Activated CD8-positive, alpha-beta T cell treated with anti-CD3 and anti-CD28 coated beads, Interleukin-2, amount 10 ng/mL, durations not matched to agents 7 days and 5 days (primary cell): ENCODE measurements around the gene KCTD20. TPM values are rescaled to one million over a fixed set of nuclear protein-coding genes. Genes with fewer than 3 reads are reported as not detected.
"Not testable (repeated sequence)": the region's sequence is repeated elsewhere in the genome, so short reads cannot be mapped to it uniquely, and the experiment has no call there.

Source experiments
- ATAC-seq: fragments of 150-1000 bp; cut with Tn5 transposase; one replicate; pipeline ENCODE4 v1.10.0; 2021; ENCODE audit warnings: moderate library complexity
- CTCF ChIA-PET: fragments of 350-600 bp; sonication (Branson Sonifier 250); formaldehyde crosslinking; loops from one replicate; lab custom pipeline; 2021; ENCODE audit warnings: antibody characterized with exemption; lab: Charles Lee
- POLR2A ChIA-PET: fragments of 350-600 bp; sonication (Branson Sonifier 250); formaldehyde crosslinking; loops from one replicate; lab custom pipeline; 2021; ENCODE audit warnings: antibody characterized with exemption; lab: Charles Lee
- DNase-seq: peaks from one replicate; pipeline ENCODE4 v3.0.0-alpha.2; 2020
- H3K27ac Mint-ChIP-seq: one replicate; pipeline ENCODE4 v1.8.0; 2021; ENCODE audit warnings: mild to moderate bottlenecking, mixed read lengths
- H3K27me3 Mint-ChIP-seq: one replicate; pipeline ENCODE4 v1.8.0; 2021; ENCODE audit warnings: low read depth, mixed read lengths
- H3K36me3 Mint-ChIP-seq: one replicate; pipeline ENCODE4 v1.8.0; 2021; ENCODE audit warnings: low read depth, mixed read lengths
- H3K4me1 Mint-ChIP-seq: one replicate; pipeline ENCODE4 v1.8.0; 2021; ENCODE audit warnings: low read depth, mixed read lengths
- H3K4me3 Mint-ChIP-seq: one replicate; pipeline ENCODE4 v1.8.0; 2021; ENCODE audit warnings: mild to moderate bottlenecking, mixed read lengths
- H3K9me3 Mint-ChIP-seq: one replicate; pipeline ENCODE4 v1.8.0; 2022; ENCODE audit warnings: mixed read lengths; ENCODE audit not compliant: insufficient read depth
- total RNA-seq, 2 experiments: library from RNA; stranded (reverse); gene quantifications; one replicate each; pipeline ENCODE4 v1.2.3, GENCODE V29; 2021

KCTD20 gene
- total RNA-seq, 2 experiments from 2014 or later: 56.5 to 58.9 TPM

- Mint-ChIP-seq H3K4me3 (peak overlapping the region; percentile 96), H3K27me3 (no peaks in the 10 kb centered on the region), H3K36me3 (peaks cover 39% of the 10 kb centered on the region), H3K4me1 (peaks cover 43% of the 10 kb centered on the region), H3K9me3 (peaks cover 5% of the 10 kb centered on the region), H3K27ac (peak overlapping the region; percentile 50)
- ATAC-seq (no peak), DNase-seq (no peak)
- CTCF ChIA-PET: no interaction called here
- POLR2A ChIA-PET: interaction anchor here (0.7 kb wide), 1 partner anchor 218 kb away, joined by 3 read pairs; no protein-coding TSS in a partner anchor
Measured at GRCh38 chr6:36444470-36444869, 1.7 kb downstream of the KCTD20 start.

GRCh38 chr6:36445621-36446020 lies 2.8 kb downstream of the KCTD20 start:
- H3K4me1 Mint-ChIP-seq: peaks cover 45% of the 10 kb centered on the region
- H3K27me3 Mint-ChIP-seq: no peaks in the 10 kb centered on the region
- DNase-seq (no peak), ATAC-seq (no peak)
- ChIA-PET CTCF (no interaction called here), POLR2A (no interaction called here)
- H3K4me3 Mint-ChIP-seq: peak overlapping the region; percentile 1
- H3K27ac Mint-ChIP-seq: no peak overlapping the region
- peaks cover 42% of the 10 kb centered on the region for H3K36me3 Mint-ChIP-seq
- peaks cover 5% of the 10 kb centered on the region for H3K9me3 Mint-ChIP-seq

GRCh38 chr6:36449173-36449572 lies 6.4 kb downstream of the KCTD20 start:
- CTCF ChIA-PET: interaction anchor here (0.7 kb wide), 1 partner anchor 63 kb away, joined by 3 read pairs; no protein-coding TSS in a partner anchor
- not testable (repeated sequence) for H3K27ac Mint-ChIP-seq

GRCh38 chr6:36452897-36453296 lies 10.1 kb downstream of the KCTD20 start:
- peaks cover 41% of the 10 kb centered on the region for H3K36me3 Mint-ChIP-seq
- CTCF ChIA-PET: interaction anchor here (1.1 kb wide), 1 partner anchor 30 kb away, joined by 5 read pairs; no protein-coding TSS in a partner anchor
- ATAC-seq, H3K4me3 Mint-ChIP-seq, H3K27me3 Mint-ChIP-seq, H3K4me1 Mint-ChIP-seq, POLR2A ChIA-PET, H3K9me3 Mint-ChIP-seq, DNase-seq, H3K27ac Mint-ChIP-seq: not testable (repeated sequence)

More at GRCh38 chr6:36449173-36449572, 6.4 kb downstream of the KCTD20 start:
- H3K4me3 Mint-ChIP-seq, ATAC-seq, DNase-seq, POLR2A ChIA-PET, H3K27me3 Mint-ChIP-seq, H3K9me3 Mint-ChIP-seq: not testable (repeated sequence)
- Mint-ChIP-seq H3K4me1 (peaks cover 24% of the 10 kb centered on the region), H3K36me3 (peaks cover 44% of the 10 kb centered on the region)

GRCh38 chr6:36455486-36456027 lies 12.8 kb downstream of the KCTD20 start:
- Mint-ChIP-seq H3K4me3 (no peak overlapping the region), H3K27me3 (no peaks in the 10 kb centered on the region), H3K27ac (no peak overlapping the region), H3K9me3 (no peaks in the 10 kb centered on the region), H3K4me1 (no peaks in the 10 kb centered on the region), H3K36me3 (peaks cover 27% of the 10 kb centered on the region)
- ChIA-PET POLR2A (no interaction called here), CTCF (no interaction called here)
- DNase-seq (no peak), ATAC-seq (no peak)

GRCh38 chr6:36459501-36459900 lies 16.7 kb downstream of the KCTD20 start:
- Mint-ChIP-seq H3K4me3 (no peak overlapping the region), H3K9me3 (no peaks in the 10 kb centered on the region), H3K27ac (no peak overlapping the region), H3K27me3 (no peaks in the 10 kb centered on the region), H3K4me1 (peaks cover 3% of the 10 kb centered on the region), H3K36me3 (peaks cover 35% of the 10 kb centered on the region)
- DNase-seq (no peak), ATAC-seq (no peak)
- CTCF ChIA-PET: no interaction called here
- POLR2A ChIA-PET: interaction anchor here (0.6 to 0.7 kb wide), 3 partner anchors 45 to 356 kb away, joined by 4 to 6 read pairs (median 4); no protein-coding TSS in a partner anchor

GRCh38 chr6:36460916-36461315 lies 18.1 kb downstream of the KCTD20 start:
- Mint-ChIP-seq H3K27me3 (no peaks in the 10 kb centered on the region), H3K27ac (no peak overlapping the region), H3K9me3 (no peaks in the 10 kb centered on the region), H3K4me3 (no peak overlapping the region), H3K4me1 (peaks cover 3% of the 10 kb centered on the region), H3K36me3 (peaks cover 37% of the 10 kb centered on the region)
- CTCF ChIA-PET: no interaction called here
- POLR2A ChIA-PET: no interaction called here
- DNase-seq: no peak
- no peak for ATAC-seq

- DNase-seq (no peak), ATAC-seq (no peak)
- POLR2A ChIA-PET: no interaction called here
- peaks cover 3% of the 10 kb centered on the region for H3K4me1 Mint-ChIP-seq
- no peak overlapping the region for H3K27ac Mint-ChIP-seq
- H3K4me3 Mint-ChIP-seq: no peak overlapping the region
- no peaks in the 10 kb centered on the region for H3K9me3 Mint-ChIP-seq
- H3K27me3 Mint-ChIP-seq: no peaks in the 10 kb centered on the region
- peaks cover 39% of the 10 kb centered on the region for H3K36me3 Mint-ChIP-seq
- CTCF ChIA-PET: interaction anchor here (1.0 to 1.6 kb wide), 3 partner anchors 38 to 298 kb away, joined by 3 to 5 read pairs (median 3); no protein-coding TSS in a partner anchor
Measured at GRCh38 chr6:36461646-36462045, 18.8 kb downstream of the KCTD20 start.

- peaks cover 34% of the 10 kb centered on the region for H3K36me3 Mint-ChIP-seq
- H3K4me3 Mint-ChIP-seq: no peak overlapping the region
- no peaks in the 10 kb centered on the region for H3K9me3 Mint-ChIP-seq
- DNase-seq (no peak), ATAC-seq (no peak)
- ChIA-PET POLR2A (no interaction called here), CTCF (no interaction called here)
- H3K4me1 Mint-ChIP-seq: peaks cover 3% of the 10 kb centered on the region
- H3K27me3 Mint-ChIP-seq: no peaks in the 10 kb centered on the region
- H3K27ac Mint-ChIP-seq: no peak overlapping the region
Measured at GRCh38 chr6:36463676-36464075, 20.9 kb downstream of the KCTD20 start.

GRCh38 chr6:36464233-36464632 lies 21.4 kb downstream of the KCTD20 start:
- Mint-ChIP-seq H3K27me3 (no peaks in the 10 kb centered on the region), H3K9me3 (no peaks in the 10 kb centered on the region), H3K36me3 (peaks cover 34% of the 10 kb centered on the region), H3K27ac (no peak overlapping the region), H3K4me1 (peaks cover 6% of the 10 kb centered on the region), H3K4me3 (no peak overlapping the region)
- POLR2A ChIA-PET: no interaction called here
- DNase-seq (no peak), ATAC-seq (no peak)
- CTCF ChIA-PET: no interaction called here

GRCh38 chr6:36467625-36468024 lies 24.8 kb downstream of the KCTD20 start:
- H3K4me1 Mint-ChIP-seq: peaks cover 4% of the 10 kb centered on the region
- no peak overlapping the region for H3K4me3 Mint-ChIP-seq
- DNase-seq: no peak
- no peak overlapping the region for H3K27ac Mint-ChIP-seq
- no peak for ATAC-seq
- POLR2A ChIA-PET: no interaction called here
- no peaks in the 10 kb centered on the region for H3K27me3 Mint-ChIP-seq
- no peaks in the 10 kb centered on the region for H3K9me3 Mint-ChIP-seq
- CTCF ChIA-PET: no interaction called here
- H3K36me3 Mint-ChIP-seq: peaks cover 28% of the 10 kb centered on the region

GRCh38 chr6:36469148-36469661 lies 26.4 kb downstream of the KCTD20 start:
- ATAC-seq (no peak), DNase-seq (no peak)
- no peaks in the 10 kb centered on the region for H3K27me3 Mint-ChIP-seq
- no peak overlapping the region for H3K27ac Mint-ChIP-seq
- no peaks in the 10 kb centered on the region for H3K9me3 Mint-ChIP-seq
- CTCF ChIA-PET: interaction anchor here (1.0 kb wide), 1 partner anchor 46 kb away, joined by 3 read pairs; no protein-coding TSS in a partner anchor
- POLR2A ChIA-PET: no interaction called here
- peaks cover 4% of the 10 kb centered on the region for H3K4me1 Mint-ChIP-seq
- H3K4me3 Mint-ChIP-seq: no peak overlapping the region
- H3K36me3 Mint-ChIP-seq: peaks cover 26% of the 10 kb centered on the region
